WTC11 (cell line): ENCODE results near the gene GHRL. TPM values are rescaled to one million over a fixed set of nuclear protein-coding genes. Genes with fewer than 3 reads are reported as not detected.

ENCODE experiments used
- ATAC-seq: fragments of 200-7000 bp; cut with Tn5 transposase; 2 replicates; pipeline ENCODE4 v1.10.0; 2021; ENCODE audit warnings: mild to moderate bottlenecking, moderate library complexity
- CTCF ChIA-PET: fragments of 300-600 bp; sonication (Branson Sonifier 250); formaldehyde crosslinking; loops from one replicate; lab custom pipeline; 2021; ENCODE audit warnings: antibody characterized with exemption; lab: Charles Lee
- POLR2A ChIA-PET: fragments of 350-600 bp; sonication (Branson Sonifier 250); formaldehyde crosslinking; loops from one replicate; lab custom pipeline; 2021; ENCODE audit warnings: antibody characterized with exemption; lab: Charles Lee
- DNase-seq: peaks from one replicate; pipeline ENCODE4 v3.0.0; 2021; ENCODE audit warnings: low spot score
- H3K27ac Mint-ChIP-seq: 2 replicates; pipeline ENCODE4 v1.8.0; 2021; ENCODE audit warnings: mixed read lengths
- H3K27me3 Mint-ChIP-seq: 2 replicates; pipeline ENCODE4 v1.8.0; 2021; ENCODE audit warnings: low read depth, mild to moderate bottlenecking, moderate library complexity, mixed read lengths
- H3K36me3 Mint-ChIP-seq: 2 replicates; pipeline ENCODE4 v1.8.0; 2021; ENCODE audit warnings: mixed read lengths
- H3K4me1 Mint-ChIP-seq: 2 replicates; pipeline ENCODE4 v1.8.0; 2022; ENCODE audit warnings: mixed read lengths
- H3K4me3 Mint-ChIP-seq: 2 replicates; pipeline ENCODE4 v1.8.0; 2021; ENCODE audit warnings: mild to moderate bottlenecking, moderate library complexity, mixed read lengths
- H3K9me3 Mint-ChIP-seq: 2 replicates; pipeline ENCODE4 v1.8.0; 2021; ENCODE audit warnings: mixed read lengths
- CTCF ChIP-seq: fragments of 200-600 bp; IDR thresholded peaks from 2 replicates; pipeline ENCODE4 v1.8.0; 2022; ENCODE audit warnings: antibody characterized with exemption
- ERG ChIP-seq: fragments of 250-450 bp; sonication (Bioruptor Pico); IDR thresholded peaks from 2 replicates; pipeline ENCODE4 v1.8.0; 2021; ENCODE audit warnings: mild to moderate bottlenecking
- FOXK1 ChIP-seq: sonication (generic); formaldehyde crosslinking; IDR thresholded peaks from 2 replicates; pipeline ENCODE4 v1.8.0; 2022; ENCODE audit warnings: mild to moderate bottlenecking, moderate library complexity, missing genetic modification reagents
- JUN ChIP-seq: sonication (generic); formaldehyde crosslinking; IDR thresholded peaks from 2 replicates; pipeline ENCODE4 v1.8.0; 2023; ENCODE audit warnings: mild to moderate bottlenecking, missing genetic modification reagents
- MXD4 ChIP-seq: fragments of 250-450 bp; sonication (Bioruptor Pico); IDR thresholded peaks from 2 replicates; pipeline ENCODE4 v1.8.0; 2021; ENCODE audit warnings: mild to moderate bottlenecking, moderate library complexity, borderline replicate concordance
- NFATC4 ChIP-seq: fragments of 250-450 bp; sonication (Bioruptor Pico); IDR thresholded peaks from 2 replicates; pipeline ENCODE4 v1.9.0; 2021; ENCODE audit warnings: mild to moderate bottlenecking
- NR3C1 ChIP-seq: sonication (generic); formaldehyde crosslinking; conservative IDR thresholded peaks from 2 replicates; pipeline ENCODE4 v1.8.1; 2023; ENCODE audit warnings: low read depth, mild to moderate bottlenecking, missing genetic modification reagents
- SP1 ChIP-seq: sonication (generic); formaldehyde crosslinking; conservative IDR thresholded peaks from 2 replicates; pipeline ENCODE4 v1.8.1; 2022; ENCODE audit warnings: missing genetic modification reagents
- TEAD1 ChIP-seq: sonication (generic); formaldehyde crosslinking; IDR thresholded peaks from 2 replicates; pipeline ENCODE4 v1.8.0; 2022; ENCODE audit warnings: mild to moderate bottlenecking, missing genetic modification reagents
- ZBTB21 ChIP-seq: sonication (generic); formaldehyde crosslinking; IDR thresholded peaks from 2 replicates; pipeline ENCODE4 v1.8.1; 2023; ENCODE audit warnings: mild to moderate bottlenecking, missing genetic modification reagents, borderline replicate concordance
- ZNF121 ChIP-seq: sonication (generic); formaldehyde crosslinking; IDR thresholded peaks from 2 replicates; pipeline ENCODE4 v1.8.0; 2023; ENCODE audit warnings: missing genetic modification reagents
- ZNF263 ChIP-seq: sonication (generic); formaldehyde crosslinking; IDR thresholded peaks from 2 replicates; pipeline ENCODE4 v1.8.1; 2022; ENCODE audit warnings: low read depth, mild to moderate bottlenecking, moderate library complexity, missing genetic modification reagents
- total RNA-seq: library from RNA; stranded (reverse); gene quantifications from 3 replicates; pipeline ENCODE4 v1.2.3, GENCODE V29; 2021
- TF ChIP-seq, protein P1 (sequence below): fragments of 250-450 bp; sonication (Bioruptor Pico); IDR thresholded peaks from 2 replicates; pipeline ENCODE4 v1.9.0; 2021; ENCODE audit warnings: mild to moderate bottlenecking
- TF ChIP-seq, protein P2 (sequence below): sonication (generic); formaldehyde crosslinking; IDR thresholded peaks from 2 replicates; pipeline ENCODE4 v1.8.1; 2022; ENCODE audit warnings: low read depth, mild to moderate bottlenecking, moderate library complexity, missing genetic modification reagents, borderline replicate concordance
- TF ChIP-seq, protein P3 (sequence below): sonication (generic); formaldehyde crosslinking; IDR thresholded peaks from 2 replicates; pipeline ENCODE4 v1.8.1; 2022; ENCODE audit warnings: missing genetic modification reagents, borderline replicate concordance
- TF ChIP-seq, protein P4 (sequence below): sonication (generic); formaldehyde crosslinking; conservative IDR thresholded peaks from 2 replicates; pipeline ENCODE4 v1.8.1; 2022; ENCODE audit warnings: mild to moderate bottlenecking, missing genetic modification reagents

GHRL gene
- total RNA-seq, 1 experiment from 2014 or later, result 0.35 TPM

- TF ChIP-seq, protein P1, sequence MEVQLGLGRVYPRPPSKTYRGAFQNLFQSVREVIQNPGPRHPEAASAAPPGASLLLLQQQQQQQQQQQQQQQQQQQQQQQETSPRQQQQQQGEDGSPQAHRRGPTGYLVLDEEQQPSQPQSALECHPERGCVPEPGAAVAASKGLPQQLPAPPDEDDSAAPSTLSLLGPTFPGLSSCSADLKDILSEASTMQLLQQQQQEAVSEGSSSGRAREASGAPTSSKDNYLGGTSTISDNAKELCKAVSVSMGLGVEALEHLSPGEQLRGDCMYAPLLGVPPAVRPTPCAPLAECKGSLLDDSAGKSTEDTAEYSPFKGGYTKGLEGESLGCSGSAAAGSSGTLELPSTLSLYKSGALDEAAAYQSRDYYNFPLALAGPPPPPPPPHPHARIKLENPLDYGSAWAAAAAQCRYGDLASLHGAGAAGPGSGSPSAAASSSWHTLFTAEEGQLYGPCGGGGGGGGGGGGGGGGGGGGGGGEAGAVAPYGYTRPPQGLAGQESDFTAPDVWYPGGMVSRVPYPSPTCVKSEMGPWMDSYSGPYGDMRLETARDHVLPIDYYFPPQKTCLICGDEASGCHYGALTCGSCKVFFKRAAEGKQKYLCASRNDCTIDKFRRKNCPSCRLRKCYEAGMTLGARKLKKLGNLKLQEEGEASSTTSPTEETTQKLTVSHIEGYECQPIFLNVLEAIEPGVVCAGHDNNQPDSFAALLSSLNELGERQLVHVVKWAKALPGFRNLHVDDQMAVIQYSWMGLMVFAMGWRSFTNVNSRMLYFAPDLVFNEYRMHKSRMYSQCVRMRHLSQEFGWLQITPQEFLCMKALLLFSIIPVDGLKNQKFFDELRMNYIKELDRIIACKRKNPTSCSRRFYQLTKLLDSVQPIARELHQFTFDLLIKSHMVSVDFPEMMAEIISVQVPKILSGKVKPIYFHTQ, result no peak
- no peak for TF ChIP-seq FOXK1
- TF ChIP-seq, protein P2, sequence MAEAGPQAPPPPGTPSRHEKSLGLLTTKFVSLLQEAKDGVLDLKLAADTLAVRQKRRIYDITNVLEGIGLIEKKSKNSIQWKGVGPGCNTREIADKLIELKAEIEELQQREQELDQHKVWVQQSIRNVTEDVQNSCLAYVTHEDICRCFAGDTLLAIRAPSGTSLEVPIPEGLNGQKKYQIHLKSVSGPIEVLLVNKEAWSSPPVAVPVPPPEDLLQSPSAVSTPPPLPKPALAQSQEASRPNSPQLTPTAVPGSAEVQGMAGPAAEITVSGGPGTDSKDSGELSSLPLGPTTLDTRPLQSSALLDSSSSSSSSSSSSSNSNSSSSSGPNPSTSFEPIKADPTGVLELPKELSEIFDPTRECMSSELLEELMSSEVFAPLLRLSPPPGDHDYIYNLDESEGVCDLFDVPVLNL (CRISPR knock-in tag), result no peak
- no peak for TF ChIP-seq ZBTB21 (CRISPR knock-in tag)
- TF ChIP-seq, protein P3, sequence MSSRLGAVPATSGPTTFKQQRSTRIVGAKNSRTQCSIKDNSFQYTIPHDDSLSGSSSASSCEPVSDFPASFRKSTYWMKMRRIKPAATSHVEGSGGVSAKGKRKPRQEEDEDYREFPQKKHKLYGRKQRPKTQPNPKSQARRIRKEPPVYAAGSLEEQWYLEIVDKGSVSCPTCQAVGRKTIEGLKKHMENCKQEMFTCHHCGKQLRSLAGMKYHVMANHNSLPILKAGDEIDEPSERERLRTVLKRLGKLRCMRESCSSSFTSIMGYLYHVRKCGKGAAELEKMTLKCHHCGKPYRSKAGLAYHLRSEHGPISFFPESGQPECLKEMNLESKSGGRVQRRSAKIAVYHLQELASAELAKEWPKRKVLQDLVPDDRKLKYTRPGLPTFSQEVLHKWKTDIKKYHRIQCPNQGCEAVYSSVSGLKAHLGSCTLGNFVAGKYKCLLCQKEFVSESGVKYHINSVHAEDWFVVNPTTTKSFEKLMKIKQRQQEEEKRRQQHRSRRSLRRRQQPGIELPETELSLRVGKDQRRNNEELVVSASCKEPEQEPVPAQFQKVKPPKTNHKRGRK (CRISPR knock-in tag), result no peak
- TF ChIP-seq, protein P4, sequence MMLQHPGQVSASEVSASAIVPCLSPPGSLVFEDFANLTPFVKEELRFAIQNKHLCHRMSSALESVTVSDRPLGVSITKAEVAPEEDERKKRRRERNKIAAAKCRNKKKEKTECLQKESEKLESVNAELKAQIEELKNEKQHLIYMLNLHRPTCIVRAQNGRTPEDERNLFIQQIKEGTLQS (CRISPR knock-in tag), result no peak
- TF ChIP-seq JUN (CRISPR knock-in tag), result no peak
- TF ChIP-seq, all 79 proteins: peak for 0
These were observed 32.9 kb downstream of the GHRL start (continued) for GRCh38 chr3:10259798-10260197.

GRCh38 chr3:10259036-10259435 is 33.7 kb downstream of the GHRL start:
- POLR2A ChIA-PET, result no interaction called here

DNA sequence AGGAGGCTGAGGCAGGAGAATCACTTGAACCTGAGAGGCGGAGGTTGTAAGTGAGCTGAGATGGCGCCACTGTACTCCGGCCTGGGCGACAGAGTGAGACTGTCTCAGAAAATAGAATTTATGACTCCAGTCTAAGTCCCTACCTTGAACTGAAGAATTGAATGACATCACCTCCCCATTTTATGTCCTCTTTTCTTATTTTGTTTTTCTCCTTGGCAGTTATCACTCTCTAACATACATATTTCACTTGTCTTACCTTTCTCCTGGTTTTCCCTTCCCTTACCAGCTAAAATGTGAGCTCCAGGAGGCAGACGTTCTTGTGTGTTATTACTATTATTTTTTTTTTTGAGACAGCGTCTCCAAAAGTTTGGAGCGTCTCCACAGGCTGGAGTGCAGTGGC is 36.9 kb downstream of the GHRL start:
- H3K4me3 Mint-ChIP-seq, result no peak overlapping the region
- CTCF ChIA-PET, result interaction anchor here (1.0 kb wide), 1 partner anchor 8 kb away, joined by 3 read pairs; no protein-coding TSS in a partner anchor

More at GRCh38 chr3:10259036-10259435, 33.7 kb downstream of the GHRL start:
- H3K27ac Mint-ChIP-seq, result no peak overlapping the region
- H3K27me3 Mint-ChIP-seq, result no peaks in the 10 kb centered on the region
- DNase-seq (no peak), ATAC-seq (no peak)
- H3K4me1 Mint-ChIP-seq, result peaks cover 9% of the 10 kb centered on the region
- CTCF ChIA-PET, result no interaction called here
- H3K4me3 Mint-ChIP-seq, result no peak overlapping the region
- H3K9me3 Mint-ChIP-seq, result no peaks in the 10 kb centered on the region
- peaks cover 50% of the 10 kb centered on the region for H3K36me3 Mint-ChIP-seq
- TF ChIP-seq NR3C1 (CRISPR knock-in tag), result no peak
- no peak for TF ChIP-seq ERG
- TF ChIP-seq ZNF121 (CRISPR knock-in tag), result no peak
- no peak for TF ChIP-seq SP1 (CRISPR knock-in tag)
- TF ChIP-seq MXD4 (CRISPR knock-in tag), result no peak
- TF ChIP-seq, protein P3 (CRISPR knock-in tag), result no peak
- no peak for TF ChIP-seq NFATC4 (CRISPR knock-in tag)
- TF ChIP-seq TEAD1, result no peak

More for the DNA sequence above, 36.9 kb downstream of the GHRL start:
- POLR2A ChIA-PET, result no interaction called here
- no peak for TF ChIP-seq CTCF
- TF ChIP-seq ZNF263, result no peak
- ATAC-seq (no peak), DNase-seq (no peak)
- Mint-ChIP-seq H3K27me3 (no peaks in the 10 kb centered on the region), H3K27ac (no peak overlapping the region), H3K9me3 (no peaks in the 10 kb centered on the region), H3K4me1 (peaks cover 3% of the 10 kb centered on the region), H3K36me3 (peaks cover 56% of the 10 kb centered on the region)
